ENCODE data around the gene BHLHE41. TPM values are rescaled to one million over a fixed set of nuclear protein-coding genes. Genes with fewer than 3 reads are reported as not detected.

The BHLHE41 gene
- polyA plus RNA-seq, 10 donors = 2.5 to 10.6 (median 4.5) TPM

GRCh38 chr12:26080911-26081310 is 43.9 kb downstream of the BHLHE41 start:
- no peak for DNase-seq

- DNase-seq = peak; percentile 59 to 90 (median 76)
These were observed 46.7 kb downstream of the BHLHE41 start for GRCh38 chr12:26077915-26078702.

Other genes starting within 250 kb of the BHLHE41 start
- gene RASSF8, start 166.4 kb downstream of the BHLHE41 start, polyA plus RNA-seq (ENCODE audit: insufficient read length in 10 of 10) = 10 to 100 TPM; 23.9 to 49.3 (median 29.9) TPM
- gene SSPN, start 70.5 kb upstream of the BHLHE41 start, polyA plus RNA-seq (ENCODE audit: insufficient read length in 10 of 10) = 100 to 1,000 TPM in 8 of 10 donors, 10 to 100 TPM in 2; 78.9 to 148 (median 128) TPM

Data from muscle of back (tissue), 11 donors.